HepG2 (cell line): ENCODE data around the gene PKM. TPM values are rescaled to one million over a fixed set of nuclear protein-coding genes. Genes with fewer than 3 reads are reported as not detected.

Experiments used
- HES4 ChIP-seq: sonication (generic); formaldehyde crosslinking; IDR thresholded peaks from 2 replicates; pipeline ENCODE4 v1.9.0; 2021; ENCODE audit warnings: mild to moderate bottlenecking, missing genetic modification reagents, borderline replicate concordance
- HOMEZ ChIP-seq: IDR thresholded peaks from 2 replicates; pipeline ENCODE4 v1.6.1; 2016; ENCODE audit warnings: low read depth
- HOXD1 ChIP-seq: sonication (generic); formaldehyde crosslinking; IDR thresholded peaks from 2 replicates; pipeline ENCODE4 v1.5.0; 2020; ENCODE audit warnings: missing genetic modification reagents
- MIER3 ChIP-seq: IDR thresholded peaks from 2 replicates; pipeline ENCODE4 v1.6.1; 2016; ENCODE audit warnings: missing compliant biosample characterization, borderline replicate concordance
- NR0B2 ChIP-seq: sonication (generic); formaldehyde crosslinking; IDR thresholded peaks from 2 replicates; pipeline ENCODE4 v1.4.0; 2020; ENCODE audit warnings: mild to moderate bottlenecking, missing genetic modification reagents
- PBX2 ChIP-seq: IDR thresholded peaks from 2 replicates; pipeline ENCODE4 v1.6.1; 2016; ENCODE audit warnings: control low read depth
- PITX1 ChIP-seq: sonication (generic); formaldehyde crosslinking; IDR thresholded peaks from 2 replicates; pipeline ENCODE4 v1.5.1; 2020; ENCODE audit warnings: mild to moderate bottlenecking, missing genetic modification reagents
- RAD51 ChIP-seq: fragments of 450-650 bp; IDR thresholded peaks from 2 replicates; pipeline ENCODE4 v1.6.1; 2016; ENCODE audit warnings: borderline replicate concordance
- SIN3A ChIP-seq: IDR thresholded peaks from 2 replicates; pipeline ENCODE4 v1.6.1; 2011; ENCODE audit warnings: low read depth, mild to moderate bottlenecking, control low read depth, low read length, borderline replicate concordance
- SSRP1 ChIP-seq: IDR thresholded peaks from 2 replicates; pipeline ENCODE4 v1.6.1; 2016; ENCODE audit warnings: control low read depth
- TCF12 ChIP-seq, 2 experiments: fragments of 450-650 bp in 1 of 2; sonication (generic) in 1 of 2; formaldehyde crosslinking in 1 of 2; IDR thresholded peaks; 2 replicates each; pipeline versions ENCODE4 v1.6.1 to v1.8.0; 2017 to 2022; ENCODE audit warnings: antibody characterized with exemption in 1 of 2, mild to moderate bottlenecking in 1 of 2, missing genetic modification reagents in 1 of 2, moderate library complexity in 1 of 2
- YEATS2 ChIP-seq: sonication (generic); formaldehyde crosslinking; IDR thresholded peaks from 2 replicates; pipeline ENCODE4 v1.4.0; 2020; ENCODE audit warnings: missing genetic modification reagents, borderline replicate concordance
- ZNF552 ChIP-seq: sonication (generic); formaldehyde crosslinking; IDR thresholded peaks from 2 replicates; pipeline ENCODE4 v1.9.0; 2022; ENCODE audit warnings: missing genetic modification reagents, mild to moderate bottlenecking, borderline replicate concordance
- ZNF615 ChIP-seq: sonication (generic); formaldehyde crosslinking; IDR thresholded peaks from 2 replicates; pipeline ENCODE4 v1.5.0; 2020; ENCODE audit warnings: mild to moderate bottlenecking, missing genetic modification reagents, borderline replicate concordance
- ZNF780A ChIP-seq: sonication (generic); formaldehyde crosslinking; IDR thresholded peaks from 2 replicates; pipeline ENCODE4 v1.8.0; 2022; ENCODE audit warnings: mild to moderate bottlenecking, missing genetic modification reagents, moderate library complexity
- ZSCAN21 ChIP-seq: sonication (generic); formaldehyde crosslinking; IDR thresholded peaks from 2 replicates; pipeline ENCODE4 v1.8.0; 2022; ENCODE audit warnings: mild to moderate bottlenecking, missing genetic modification reagents, moderate library complexity, borderline replicate concordance
- polyA plus RNA-seq, 8 experiments: library from polyadenylated mRNA; depleted of rRNA in 3 of 8; stranded (reverse) in 7 of 8; unstranded in 1 of 8; fragments of >200 nt; fragmentation: Illumina TruSeq in 4 of 8; extraction: Trizol in 4 of 8; gene quantifications; 2 replicates each; pipeline versions ENCODE4 v1.2.1 to v1.2.3, GENCODE V29; 2011 to 2016; ENCODE audit warnings: low read depth in 4 of 8, missing spikeins in 1 of 8, mixed read lengths in 1 of 8; ENCODE audit not compliant: insufficient read depth in 1 of 8
- total RNA-seq, 5 experiments: library from RNA; depleted of rRNA; stranded (reverse); fragments of >200 nt; fragmentation: Illumina TruSeq; extraction: Trizol; gene quantifications; 2 replicates each; pipeline ENCODE4 v1.2.3, GENCODE V29; 2016; ENCODE audit warnings: low read depth in 1 of 5
- TF ChIP-seq, protein P1 (sequence below): sonication (generic); formaldehyde crosslinking; IDR thresholded peaks from 2 replicates; pipeline ENCODE4 v1.4.0; 2020; ENCODE audit warnings: mild to moderate bottlenecking, missing genetic modification reagents, borderline replicate concordance
- TF ChIP-seq, protein P2 (sequence below): sonication (generic); formaldehyde crosslinking; IDR thresholded peaks from 2 replicates; pipeline ENCODE4 v1.5.0; 2020; ENCODE audit warnings: missing genetic modification reagents

The PKM gene
- total and polyA plus RNA-seq, 2 of the 13 experiments (the other 11 are each of a cell fraction or from before 2014, with no cell fraction given) = 488 to 780 TPM

DNA sequence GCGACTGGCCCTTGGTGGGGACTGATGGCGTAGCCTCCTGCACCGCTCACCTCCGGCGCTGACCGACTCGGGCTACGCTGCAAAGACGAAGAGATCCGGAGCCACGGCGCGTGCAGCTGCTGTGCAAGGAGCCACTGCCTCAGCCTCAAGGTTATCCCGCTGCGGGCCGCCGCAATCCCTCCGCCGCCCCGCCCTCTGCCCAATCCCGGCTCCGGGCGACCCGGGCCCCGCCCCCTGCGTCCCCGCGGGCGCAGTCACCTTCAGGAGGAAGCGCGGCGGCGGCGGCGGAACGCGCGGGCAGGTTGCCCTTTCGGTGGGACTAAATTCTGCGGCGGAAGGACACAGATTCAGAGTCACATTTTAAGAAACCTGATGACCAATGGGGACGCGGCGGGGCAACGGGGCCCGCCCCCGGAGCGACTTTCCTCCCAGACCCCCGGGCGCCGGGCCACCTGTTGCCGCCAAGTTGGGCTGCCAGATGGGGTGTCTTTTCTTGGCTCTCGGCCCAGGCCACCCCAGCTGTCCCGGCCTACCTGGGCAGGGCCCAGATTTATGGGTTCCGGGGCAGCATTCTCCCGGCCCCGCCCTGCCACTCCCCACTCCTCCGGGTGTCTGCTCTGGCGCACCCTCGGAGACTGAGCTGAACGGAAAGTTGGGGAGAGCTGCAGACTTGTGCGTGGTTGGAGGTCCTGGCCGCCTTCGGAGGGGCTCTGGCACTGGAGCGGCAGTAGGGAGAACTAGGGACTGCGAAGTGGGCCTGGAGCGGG, at the start of gene PKM (continued):
- peak; percentile 47; the same call in 1 of the 2 replicates for TF ChIP-seq HOMEZ (CRISPR knock-in tag)
- no peak for TF ChIP-seq PBX2 (CRISPR knock-in tag)
- 0 out of 2 replicates have a peak, but pooled peaks have one; percentile 58 for TF ChIP-seq ZNF615 (CRISPR knock-in tag)
- peak; percentile 28; the same call in 1 of the 2 replicates for TF ChIP-seq ZNF552 (CRISPR knock-in tag)
- TF ChIP-seq RAD51 = no peak
- TF ChIP-seq, protein P1, sequence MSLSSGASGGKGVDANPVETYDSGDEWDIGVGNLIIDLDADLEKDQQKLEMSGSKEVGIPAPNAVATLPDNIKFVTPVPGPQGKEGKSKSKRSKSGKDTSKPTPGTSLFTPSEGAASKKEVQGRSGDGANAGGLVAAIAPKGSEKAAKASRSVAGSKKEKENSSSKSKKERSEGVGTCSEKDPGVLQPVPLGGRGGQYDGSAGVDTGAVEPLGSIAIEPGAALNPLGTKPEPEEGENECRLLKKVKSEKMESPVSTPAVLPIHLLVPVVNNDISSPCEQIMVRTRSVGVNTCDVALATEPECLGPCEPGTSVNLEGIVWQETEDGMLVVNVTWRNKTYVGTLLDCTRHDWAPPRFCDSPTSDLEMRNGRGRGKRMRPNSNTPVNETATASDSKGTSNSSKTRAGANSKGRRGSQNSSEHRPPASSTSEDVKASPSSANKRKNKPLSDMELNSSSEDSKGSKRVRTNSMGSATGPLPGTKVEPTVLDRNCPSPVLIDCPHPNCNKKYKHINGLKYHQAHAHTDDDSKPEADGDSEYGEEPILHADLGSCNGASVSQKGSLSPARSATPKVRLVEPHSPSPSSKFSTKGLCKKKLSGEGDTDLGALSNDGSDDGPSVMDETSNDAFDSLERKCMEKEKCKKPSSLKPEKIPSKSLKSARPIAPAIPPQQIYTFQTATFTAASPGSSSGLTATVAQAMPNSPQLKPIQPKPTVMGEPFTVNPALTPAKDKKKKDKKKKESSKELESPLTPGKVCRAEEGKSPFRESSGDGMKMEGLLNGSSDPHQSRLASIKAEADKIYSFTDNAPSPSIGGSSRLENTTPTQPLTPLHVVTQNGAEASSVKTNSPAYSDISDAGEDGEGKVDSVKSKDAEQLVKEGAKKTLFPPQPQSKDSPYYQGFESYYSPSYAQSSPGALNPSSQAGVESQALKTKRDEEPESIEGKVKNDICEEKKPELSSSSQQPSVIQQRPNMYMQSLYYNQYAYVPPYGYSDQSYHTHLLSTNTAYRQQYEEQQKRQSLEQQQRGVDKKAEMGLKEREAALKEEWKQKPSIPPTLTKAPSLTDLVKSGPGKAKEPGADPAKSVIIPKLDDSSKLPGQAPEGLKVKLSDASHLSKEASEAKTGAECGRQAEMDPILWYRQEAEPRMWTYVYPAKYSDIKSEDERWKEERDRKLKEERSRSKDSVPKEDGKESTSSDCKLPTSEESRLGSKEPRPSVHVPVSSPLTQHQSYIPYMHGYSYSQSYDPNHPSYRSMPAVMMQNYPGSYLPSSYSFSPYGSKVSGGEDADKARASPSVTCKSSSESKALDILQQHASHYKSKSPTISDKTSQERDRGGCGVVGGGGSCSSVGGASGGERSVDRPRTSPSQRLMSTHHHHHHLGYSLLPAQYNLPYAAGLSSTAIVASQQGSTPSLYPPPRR = no peak
- TF ChIP-seq ZNF780A (CRISPR knock-in tag) = 0 out of 2 replicates have a peak, but pooled peaks have one; percentile 71
- TF ChIP-seq NR0B2 (CRISPR knock-in tag) = peak; percentile 64; the same call in 1 of the 2 replicates
- TF ChIP-seq TCF12 (IDR thresholded peaks at IDR 0.05) = no peak
- peak; percentile 91 for TF ChIP-seq TCF12 (CRISPR knock-in tag; IDR thresholded peaks at IDR 0.05)
- peak; percentile 23 for TF ChIP-seq PITX1 (CRISPR knock-in tag)
- TF ChIP-seq HOXD1 = peak; percentile 44; the same call in 1 of the 2 replicates
- peak; percentile 66; the same call in 1 of the 2 replicates for TF ChIP-seq HES4
- TF ChIP-seq SSRP1 (CRISPR knock-in tag) = no peak
- no peak for TF ChIP-seq MIER3 (CRISPR knock-in tag)
- TF ChIP-seq ZSCAN21 (CRISPR knock-in tag) = peak; percentile 64; the same call in 1 of the 2 replicates
- TF ChIP-seq SIN3A = peak; percentile 89; the same call in 1 of the 2 replicates
- TF ChIP-seq, protein P2, sequence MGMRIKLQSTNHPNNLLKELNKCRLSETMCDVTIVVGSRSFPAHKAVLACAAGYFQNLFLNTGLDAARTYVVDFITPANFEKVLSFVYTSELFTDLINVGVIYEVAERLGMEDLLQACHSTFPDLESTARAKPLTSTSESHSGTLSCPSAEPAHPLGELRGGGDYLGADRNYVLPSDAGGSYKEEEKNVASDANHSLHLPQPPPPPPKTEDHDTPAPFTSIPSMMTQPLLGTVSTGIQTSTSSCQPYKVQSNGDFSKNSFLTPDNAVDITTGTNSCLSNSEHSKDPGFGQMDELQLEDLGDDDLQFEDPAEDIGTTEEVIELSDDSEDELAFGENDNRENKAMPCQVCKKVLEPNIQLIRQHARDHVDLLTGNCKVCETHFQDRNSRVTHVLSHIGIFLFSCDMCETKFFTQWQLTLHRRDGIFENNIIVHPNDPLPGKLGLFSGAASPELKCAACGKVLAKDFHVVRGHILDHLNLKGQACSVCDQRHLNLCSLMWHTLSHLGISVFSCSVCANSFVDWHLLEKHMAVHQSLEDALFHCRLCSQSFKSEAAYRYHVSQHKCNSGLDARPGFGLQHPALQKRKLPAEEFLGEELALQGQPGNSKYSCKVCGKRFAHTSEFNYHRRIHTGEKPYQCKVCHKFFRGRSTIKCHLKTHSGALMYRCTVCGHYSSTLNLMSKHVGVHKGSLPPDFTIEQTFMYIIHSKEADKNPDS (CRISPR knock-in tag) = 0 out of 2 replicates have a peak, but pooled peaks have one; percentile 9
- TF ChIP-seq YEATS2 = no peak; the same call in 1 of the 2 replicates
